RWPE1 (cell line): Measurements from ENCODE around the gene FAM83C.

Experiments
- CTCF ChIA-PET: fragments of 350-600 bp; sonication (Branson Sonifier 250); formaldehyde crosslinking; extraction: SDS; loops from one replicate; lab custom pipeline; 2021; lab: Yijun Ruan, JAX
- POLR2A ChIA-PET: fragments of 400-600 bp; formaldehyde crosslinking; extraction: SDS; loops from one replicate; lab custom pipeline; 2020; ENCODE audit warnings: antibody characterized with exemption; ENCODE audit not compliant: low non-redundant PET; lab: Yijun Ruan, JAX
- DNase-seq: peaks from one replicate; pipeline ENCODE4 v3.0.0; 2012; ENCODE audit warnings: low spot score
- H3K27ac ChIP-seq: fragments of 450-650 bp; 2 replicates; pipeline ENCODE4 v1.5.1; 2017
- TF ChIP-seq, protein P1 (sequence below): fragments of 450-650 bp; conservative IDR thresholded peaks from 2 replicates; pipeline ENCODE4 v1.5.1; 2017; ENCODE audit warnings: low read depth, mild to moderate bottlenecking

The FAM83C gene

DNA sequence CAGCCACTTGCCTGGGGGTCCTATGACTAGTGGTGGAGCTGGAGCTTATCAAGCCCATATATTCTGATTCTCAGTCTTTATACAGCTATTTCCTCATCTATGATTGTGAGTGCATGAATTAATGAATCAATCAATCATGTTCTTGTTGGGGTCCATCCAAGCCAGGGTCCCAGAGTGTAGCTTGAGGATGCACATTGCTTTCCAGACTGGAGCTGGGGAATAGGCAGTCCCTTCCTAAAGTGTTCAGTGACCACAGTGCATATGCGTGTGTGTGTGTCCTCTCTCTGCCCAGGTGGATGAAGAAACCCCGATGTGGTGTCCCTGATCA, 40.6 kb downstream of the FAM83C start:
- POLR2A ChIA-PET, result no interaction called here
- no peak overlapping the region for H3K27ac ChIP-seq
- no peak for DNase-seq
- TF ChIP-seq, protein P1, sequence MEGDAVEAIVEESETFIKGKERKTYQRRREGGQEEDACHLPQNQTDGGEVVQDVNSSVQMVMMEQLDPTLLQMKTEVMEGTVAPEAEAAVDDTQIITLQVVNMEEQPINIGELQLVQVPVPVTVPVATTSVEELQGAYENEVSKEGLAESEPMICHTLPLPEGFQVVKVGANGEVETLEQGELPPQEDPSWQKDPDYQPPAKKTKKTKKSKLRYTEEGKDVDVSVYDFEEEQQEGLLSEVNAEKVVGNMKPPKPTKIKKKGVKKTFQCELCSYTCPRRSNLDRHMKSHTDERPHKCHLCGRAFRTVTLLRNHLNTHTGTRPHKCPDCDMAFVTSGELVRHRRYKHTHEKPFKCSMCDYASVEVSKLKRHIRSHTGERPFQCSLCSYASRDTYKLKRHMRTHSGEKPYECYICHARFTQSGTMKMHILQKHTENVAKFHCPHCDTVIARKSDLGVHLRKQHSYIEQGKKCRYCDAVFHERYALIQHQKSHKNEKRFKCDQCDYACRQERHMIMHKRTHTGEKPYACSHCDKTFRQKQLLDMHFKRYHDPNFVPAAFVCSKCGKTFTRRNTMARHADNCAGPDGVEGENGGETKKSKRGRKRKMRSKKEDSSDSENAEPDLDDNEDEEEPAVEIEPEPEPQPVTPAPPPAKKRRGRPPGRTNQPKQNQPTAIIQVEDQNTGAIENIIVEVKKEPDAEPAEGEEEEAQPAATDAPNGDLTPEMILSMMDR, result no peak
- CTCF ChIA-PET, result interaction anchor here (0.6 to 1.2 kb wide), 3 partner anchors 106 to 302 kb away, joined by 3 to 8 read pairs (median 4); no protein-coding TSS in a partner anchor

DNA sequence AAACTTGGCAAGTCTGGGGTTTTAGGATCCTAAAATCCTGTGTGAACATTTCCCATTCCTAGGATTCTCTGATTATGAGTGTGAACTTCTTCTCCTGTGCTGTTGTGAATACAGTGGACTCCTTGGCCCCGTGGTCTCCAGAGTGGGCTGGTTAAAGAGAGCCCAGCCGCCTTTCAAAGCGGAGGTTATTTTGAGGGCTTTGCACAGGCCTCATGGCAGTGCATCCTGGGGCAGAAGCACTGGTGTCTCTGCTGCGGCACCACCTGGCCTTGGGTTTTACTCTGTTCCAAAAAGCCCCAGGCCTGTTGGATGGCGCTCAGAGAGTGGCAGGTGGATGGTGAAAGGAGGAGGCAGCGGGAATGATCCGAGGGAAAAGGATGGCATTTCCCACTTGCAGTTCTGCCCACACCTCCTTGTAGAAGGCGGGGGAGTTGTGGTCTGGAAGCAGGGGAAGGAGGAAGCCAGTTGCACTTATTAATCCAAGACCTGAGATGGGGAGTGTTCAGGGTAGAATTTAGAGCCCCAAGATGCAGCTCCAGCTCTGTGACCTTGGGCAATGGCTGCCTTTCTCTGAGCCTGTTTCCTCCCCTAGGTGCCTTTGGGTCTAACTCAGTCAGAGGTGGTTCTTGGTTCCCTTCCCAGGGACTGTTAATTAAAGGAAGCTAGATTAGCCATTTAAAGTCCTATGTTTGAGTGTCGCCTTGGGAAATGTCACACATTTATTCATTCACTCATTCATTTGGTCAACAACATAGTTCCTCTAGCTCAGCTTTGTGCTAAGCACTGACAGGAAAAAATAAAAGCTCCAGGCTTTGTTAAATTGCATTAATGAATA, 43.4 kb downstream of the FAM83C start:
- POLR2A ChIA-PET, result interaction anchor here (0.7 kb wide), 1 partner anchor 22 kb away, joined by 5 read pairs; no protein-coding TSS in a partner anchor
- TF ChIP-seq, protein P1, result no peak

GRCh38 chr20:35246723-35247122, 45.5 kb downstream of the FAM83C start:
- DNase-seq, result no peak
- ChIA-PET POLR2A (interaction anchor here (0.7 kb wide), 1 partner anchor 27 kb away, joined by 5 read pairs; no protein-coding TSS in a partner anchor), CTCF (interaction anchor here (0.6 to 0.7 kb wide), 2 partner anchors 22 to 251 kb away, joined by 4 to 5 read pairs; no protein-coding TSS in a partner anchor)
- H3K27ac ChIP-seq, result no peak overlapping the region
- TF ChIP-seq, protein P1, result no peak

More for the DNA sequence above, 43.4 kb downstream of the FAM83C start:
- H3K27ac ChIP-seq, result no peak overlapping the region
- DNase-seq, result no peak
- CTCF ChIA-PET, result interaction anchor here (0.7 kb wide), 2 partner anchors 187 to 1180 kb away, joined by 3 to 5 read pairs; no protein-coding TSS in a partner anchor

DNA sequence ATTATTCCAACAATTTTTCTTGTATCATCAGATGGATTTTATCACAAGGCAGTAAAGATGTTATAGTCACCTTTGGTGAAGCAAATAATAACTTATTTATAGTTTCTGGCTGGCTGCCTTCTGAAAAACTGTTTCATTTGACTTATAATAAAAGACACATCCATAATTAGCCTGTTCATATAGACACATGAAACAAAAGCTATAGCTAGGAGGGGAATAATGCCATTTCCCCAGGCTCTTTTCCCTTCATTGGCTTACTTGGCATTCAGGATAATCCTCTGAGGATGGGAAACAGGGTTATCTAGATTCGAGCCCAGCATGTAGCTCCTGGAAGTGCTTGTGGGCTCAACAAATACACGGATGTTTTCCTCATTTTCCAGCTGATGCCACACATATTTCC, 48.2 kb downstream of the FAM83C start:
- ChIA-PET POLR2A (no interaction called here), CTCF (interaction anchor here (0.5 to 0.7 kb wide), 2 partner anchors 99 to 143 kb away, joined by 3 read pairs; no protein-coding TSS in a partner anchor)
- TF ChIP-seq, protein P1, result no peak
- DNase-seq, result no peak
- H3K27ac ChIP-seq, result no peak overlapping the region

DNA sequence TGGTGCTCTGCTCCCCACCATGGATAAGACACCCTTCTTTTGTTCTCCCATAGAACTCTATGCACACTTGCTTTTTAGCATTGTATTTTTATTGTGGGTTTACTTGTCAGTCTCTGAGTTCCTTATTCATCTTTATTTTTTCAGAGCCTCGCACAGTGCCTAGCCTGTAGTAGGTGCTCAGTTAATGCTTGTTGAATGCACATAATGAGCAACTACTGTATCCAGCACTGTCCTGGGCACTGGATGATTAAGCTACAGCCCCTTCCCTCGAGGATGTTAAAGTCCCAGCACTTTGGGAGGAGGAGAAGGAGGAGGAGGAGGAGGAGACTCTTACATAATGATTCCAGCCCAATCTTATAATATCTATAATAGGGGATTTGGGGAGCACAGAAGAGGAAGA, 48.9 kb downstream of the FAM83C start:
- H3K27ac ChIP-seq, result no peak overlapping the region
- POLR2A ChIA-PET, result no interaction called here
- DNase-seq, result no peak
- CTCF ChIA-PET, result interaction anchor here (0.5 to 0.6 kb wide), 3 partner anchors 19 to 184 kb away, joined by 3 read pairs; no protein-coding TSS in a partner anchor
- TF ChIP-seq, protein P1, result no peak

DNA sequence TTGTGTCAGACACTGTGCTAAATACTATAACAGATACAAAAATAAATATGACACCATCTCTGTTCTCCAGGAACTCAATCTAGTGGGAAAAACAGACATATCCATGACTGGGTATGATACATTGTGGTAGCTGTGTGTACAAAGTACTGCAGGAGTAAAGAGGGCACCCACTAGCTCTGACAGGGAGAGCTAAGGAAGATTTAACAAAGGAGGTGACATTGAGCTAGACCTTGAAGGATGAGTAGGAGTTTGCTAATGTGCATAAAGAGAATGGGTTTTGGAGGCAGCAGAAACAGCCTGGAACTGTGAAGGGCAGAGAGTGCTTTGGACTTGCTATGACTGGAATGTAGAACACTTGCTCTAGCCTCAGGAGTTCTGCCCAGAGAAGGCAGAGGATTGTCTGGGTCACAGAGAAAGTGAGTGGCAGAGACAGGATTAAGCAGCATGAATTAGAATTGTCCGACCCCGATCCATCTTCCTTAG, 51.4 kb downstream of the FAM83C start:
- ChIA-PET POLR2A (no interaction called here), CTCF (interaction anchor here (0.6 to 1.3 kb wide), 3 partner anchors 96 to 207 kb away, joined by 3 to 4 read pairs (median 4); no protein-coding TSS in a partner anchor)
- TF ChIP-seq, protein P1, result no peak
- H3K27ac ChIP-seq, result no peak overlapping the region
- DNase-seq, result no peak
